ENCODE measurements around the gene USP36.
"Not testable (repeated sequence)": the region's sequence is repeated elsewhere in the genome, so short reads cannot be mapped to it uniquely, and the experiment has no call there.

Gene USP36

DNA sequence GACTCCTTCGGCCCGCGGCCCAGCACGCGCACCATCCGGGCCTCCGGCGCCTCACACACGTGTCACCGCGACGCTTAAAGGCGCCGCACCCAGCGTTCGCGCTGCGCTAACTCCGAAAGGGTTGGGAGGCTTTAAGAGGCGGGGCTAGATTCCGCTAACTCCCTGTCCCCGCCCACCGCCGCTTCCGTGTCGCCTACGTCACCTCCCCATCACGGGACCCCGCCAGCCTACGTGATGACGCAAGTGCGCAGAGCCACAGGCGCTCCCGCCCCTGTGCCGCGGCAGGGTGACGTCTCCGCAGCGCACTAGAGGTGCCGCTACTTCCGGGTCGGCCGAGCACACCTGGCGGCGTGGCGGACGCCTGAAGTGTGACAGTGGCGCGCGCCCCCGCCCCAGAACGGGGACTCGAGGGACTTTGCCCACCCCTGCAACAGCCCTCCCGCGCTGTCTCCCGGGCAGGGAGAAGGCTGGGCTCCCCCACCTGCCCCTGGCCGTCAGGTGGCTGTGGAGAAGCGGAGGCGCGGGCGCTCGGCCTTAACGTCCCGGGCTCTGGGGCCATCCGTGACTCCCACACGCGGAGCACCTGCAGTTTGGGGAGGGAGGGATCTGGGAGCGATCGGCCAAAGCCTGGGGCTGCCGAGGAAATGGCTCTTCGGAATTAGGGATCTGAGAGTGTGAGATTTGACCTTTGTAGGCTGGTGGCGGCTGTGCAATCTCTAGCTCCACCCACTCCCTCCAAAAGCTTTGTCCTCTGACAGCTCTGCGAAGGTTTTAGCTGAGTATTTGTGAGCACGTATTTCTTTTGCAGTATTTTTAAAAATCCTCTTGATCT is at the start of gene USP36:
Gene USP36 (minus strand): TSS at position 35 of the 832 bp plus-strand sequence. CDS start 4,451 bp downstream, outside the sequence.
- DNase-seq, result peak; percentile 99

DNA sequence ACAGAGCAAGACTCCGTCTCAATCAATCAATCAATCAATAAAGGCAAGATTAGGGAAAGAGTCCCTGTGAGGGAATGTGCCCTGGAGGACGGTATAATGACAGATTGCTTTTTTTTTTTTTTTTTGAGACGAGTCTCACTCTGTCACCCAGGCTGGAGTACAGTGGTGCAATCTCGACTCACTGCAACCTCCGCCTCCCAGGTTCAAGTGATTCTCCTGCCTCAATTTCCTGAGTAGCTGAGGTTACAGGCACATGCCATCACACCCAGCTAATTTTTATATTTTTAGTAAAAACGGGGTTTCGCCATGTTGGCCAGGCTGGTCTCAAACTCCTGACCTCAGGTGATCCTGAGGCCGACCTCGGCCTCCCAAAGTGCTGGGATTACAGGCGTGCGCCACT is 49.5 kb upstream of the USP36 start:
- not testable (repeated sequence) for DNase-seq

DNA sequence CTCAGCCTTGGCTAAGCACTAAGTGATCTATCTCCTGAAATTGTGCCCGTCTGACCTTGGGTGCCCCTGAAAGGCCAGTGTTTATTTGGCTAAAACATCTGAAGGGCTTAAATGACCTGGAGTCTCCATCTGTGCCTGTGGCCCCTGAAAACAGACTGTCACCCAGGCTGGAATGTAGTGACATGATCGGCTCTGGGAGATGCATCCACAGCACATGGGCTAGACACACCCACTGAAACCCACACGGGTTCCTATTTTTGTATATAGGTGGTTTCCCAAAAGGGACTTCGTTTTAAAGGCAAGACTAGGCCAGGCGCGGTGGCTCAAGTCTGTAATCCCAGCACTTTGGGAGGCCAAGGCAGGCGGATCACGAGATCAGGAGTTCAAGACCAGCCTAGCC is 48.9 kb upstream of the USP36 start:
- DNase-seq, result no peak

DNA sequence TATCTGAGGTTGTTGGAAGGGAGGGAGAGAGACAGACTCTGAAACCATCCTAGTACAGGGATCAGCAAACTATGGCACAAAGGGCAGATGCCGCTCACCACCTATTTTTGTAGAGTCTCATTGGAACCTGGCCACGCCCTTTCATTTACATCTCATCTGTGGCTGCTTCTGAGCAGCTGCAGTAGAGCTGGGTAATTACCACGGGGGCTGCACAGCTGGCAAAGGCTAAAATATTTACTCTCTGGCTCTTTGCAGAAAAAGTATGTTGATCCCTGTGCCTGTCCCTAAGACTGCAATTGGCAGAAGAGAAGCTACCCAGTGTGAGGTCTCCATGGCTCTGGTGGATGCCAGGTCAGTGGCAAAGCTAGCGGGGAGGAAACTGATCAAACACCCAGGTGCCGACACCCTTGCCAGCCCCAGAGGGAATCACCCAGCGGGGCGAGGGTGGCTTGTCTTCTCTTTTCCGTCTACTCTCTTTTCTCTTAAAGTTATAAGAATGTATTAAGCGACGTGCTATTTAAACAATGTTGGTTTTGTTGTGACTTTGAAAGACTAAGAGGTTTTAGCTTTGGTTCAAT is 48.4 kb upstream of the USP36 start:
- DNase-seq, result no peak

DNA sequence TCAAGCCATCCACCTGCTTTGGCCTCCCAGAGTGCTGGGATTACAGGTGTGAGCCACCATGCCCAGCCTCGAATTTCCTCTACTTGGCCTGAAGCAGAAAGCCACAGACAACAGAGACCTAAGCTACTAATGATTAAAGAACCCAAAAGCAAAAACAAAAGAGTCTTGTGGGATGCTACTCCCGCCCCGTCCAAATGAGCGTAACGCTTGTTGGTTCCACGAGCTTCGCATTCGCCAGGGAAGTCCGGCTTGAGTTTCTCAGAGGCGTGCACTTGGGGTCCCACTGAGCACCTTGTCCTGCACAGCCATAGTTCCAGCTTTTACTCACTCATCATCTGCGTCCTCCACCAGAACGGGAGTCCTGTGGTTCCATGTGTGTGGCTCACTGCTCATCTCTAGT is 46.3 kb upstream of the USP36 start:
- DNase-seq, result no peak

DNA sequence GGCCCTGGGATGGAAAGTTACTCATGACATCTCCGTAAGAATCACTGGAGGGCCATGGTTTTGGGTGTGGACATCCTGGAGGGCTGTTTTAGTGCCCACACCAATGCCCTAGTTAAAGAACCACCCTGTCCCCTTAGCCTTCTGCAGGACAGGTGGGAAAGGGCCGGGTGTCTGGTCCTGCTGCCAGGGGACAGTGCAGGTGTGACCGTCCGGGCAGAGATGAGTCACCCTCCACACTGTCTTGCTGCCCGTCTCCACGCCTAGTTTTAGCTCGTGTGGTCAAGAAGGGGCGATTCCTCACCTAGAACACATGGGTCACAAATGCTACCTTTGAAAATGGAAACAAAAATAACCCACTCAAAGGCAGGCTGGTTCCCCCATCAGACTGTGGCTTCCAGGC is 45.3 kb upstream of the USP36 start:
- no peak for DNase-seq

DNA sequence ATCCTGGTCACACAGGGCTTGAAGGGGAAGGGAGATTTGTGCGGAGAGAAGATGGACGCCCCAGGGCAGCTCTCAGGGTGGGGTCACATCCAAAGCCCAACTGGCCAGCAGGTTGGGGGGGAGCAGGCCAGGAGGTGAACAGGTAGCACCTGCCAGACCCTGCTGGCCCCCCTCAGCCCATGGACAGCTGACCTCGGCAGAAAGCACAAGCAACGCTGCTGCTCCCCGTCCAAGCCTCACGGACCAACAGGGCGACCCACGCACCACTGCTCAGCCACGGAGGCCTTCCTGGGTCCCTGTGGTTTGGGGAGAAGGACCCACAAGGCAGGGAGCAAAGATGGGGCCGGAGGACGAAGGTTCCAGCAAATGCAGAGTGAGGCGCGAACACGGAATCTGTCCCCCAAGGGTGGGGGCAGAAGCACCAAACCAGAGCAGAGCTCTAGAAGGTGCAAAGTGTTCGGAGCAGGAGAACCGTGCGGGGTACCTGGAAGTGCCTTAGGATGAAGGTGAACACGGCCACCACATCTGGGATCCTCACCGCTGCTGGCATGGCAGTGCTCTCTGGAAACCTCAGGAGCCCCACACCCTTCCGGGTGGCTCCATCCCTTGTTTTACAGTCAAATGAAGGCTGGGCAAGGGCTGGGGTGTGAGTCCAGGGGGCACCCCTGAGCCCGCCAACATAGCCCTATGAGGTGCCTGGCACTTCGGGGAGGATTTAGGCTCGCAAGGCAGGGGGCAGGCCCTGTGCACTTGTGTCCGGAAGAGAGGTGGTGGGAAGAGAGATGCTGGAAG is 44.5 kb upstream of the USP36 start:
- no peak for DNase-seq

DNA sequence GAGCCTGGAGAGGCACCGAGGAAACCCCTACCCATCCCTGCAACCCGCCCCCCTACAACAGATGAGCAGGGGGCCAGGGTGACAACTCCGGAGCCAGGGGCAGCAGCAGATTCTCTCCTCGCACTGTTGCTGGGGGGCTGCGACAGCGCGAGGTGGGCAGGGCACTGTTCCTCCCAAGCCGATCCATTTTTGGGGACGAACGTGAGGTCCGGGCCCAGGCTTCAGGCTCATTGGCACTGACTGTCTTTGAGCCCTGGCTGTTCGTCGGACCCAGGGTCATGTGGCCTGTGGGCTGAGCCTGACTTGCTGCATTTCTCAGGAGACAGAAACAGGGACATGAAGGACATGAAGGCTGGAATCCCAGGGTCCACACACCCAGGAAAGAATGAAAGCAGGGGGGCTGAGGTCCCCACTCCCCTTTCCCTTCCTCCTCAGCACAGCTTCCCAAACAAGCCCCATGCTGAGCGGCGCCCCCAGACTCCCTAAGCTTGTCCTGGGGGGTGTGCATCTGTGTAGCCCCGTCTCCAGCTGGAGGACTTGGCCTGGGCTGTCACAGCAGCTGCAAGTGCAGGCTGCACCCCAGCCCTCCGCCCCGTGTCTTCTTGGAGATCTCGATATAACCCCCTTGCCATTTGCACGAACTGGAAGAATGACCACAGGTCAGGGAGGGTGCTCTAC is 43.7 kb upstream of the USP36 start:
- DNase-seq, result no peak

DNA sequence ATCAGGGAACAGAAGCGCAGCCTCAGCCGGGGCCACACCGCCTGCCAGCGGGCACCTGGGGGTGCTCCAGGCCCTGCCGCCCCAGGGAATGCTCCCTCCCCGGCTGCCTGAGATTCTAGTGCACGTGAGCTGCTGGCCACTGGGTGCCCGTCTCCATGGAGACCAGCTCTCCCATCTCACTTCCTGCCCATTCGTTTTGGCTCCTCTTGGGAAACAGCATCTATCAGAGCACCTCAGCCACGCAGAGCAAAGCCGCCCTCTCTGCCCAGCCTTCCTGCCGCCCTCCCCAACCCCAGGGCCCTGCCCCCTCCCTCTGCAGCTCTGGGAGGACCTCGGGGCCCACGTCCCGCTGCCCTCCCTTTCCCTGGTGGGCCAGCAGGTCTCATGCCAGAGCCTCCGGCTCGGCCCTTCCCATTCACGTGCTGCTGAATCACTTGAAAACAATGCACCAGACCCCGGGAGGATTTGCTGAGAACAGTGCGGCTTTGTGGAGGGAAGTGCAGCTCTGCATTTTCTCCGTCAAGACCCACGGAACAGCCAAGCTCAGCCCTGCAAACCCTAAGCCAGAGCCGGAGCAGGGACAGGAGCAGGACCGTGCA is 43.0 kb upstream of the USP36 start:
- DNase-seq, result peak; percentile 91

DNA sequence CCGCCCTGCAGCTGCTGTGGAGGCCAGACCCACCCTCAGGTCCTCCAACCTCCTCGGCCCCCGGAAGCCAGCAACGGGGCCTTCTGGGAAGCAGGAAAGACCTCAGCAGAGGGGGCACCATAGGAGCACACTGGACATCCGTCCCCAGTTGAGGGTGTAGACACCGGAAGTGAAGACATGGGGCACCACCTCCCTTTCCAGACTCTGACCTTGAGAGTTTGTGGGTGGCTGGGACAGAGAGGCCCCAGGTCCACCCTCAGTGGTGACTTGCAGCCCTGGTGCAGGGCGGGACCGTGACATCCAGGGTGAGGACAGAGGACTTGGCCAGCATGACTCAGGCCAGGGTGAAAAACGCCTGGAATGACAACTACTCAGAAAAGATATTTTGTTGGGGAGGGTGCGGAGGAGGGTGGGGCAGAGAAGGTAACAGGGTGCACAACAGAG is 42.5 kb upstream of the USP36 start:
- DNase-seq, result peak; percentile 85

DNA sequence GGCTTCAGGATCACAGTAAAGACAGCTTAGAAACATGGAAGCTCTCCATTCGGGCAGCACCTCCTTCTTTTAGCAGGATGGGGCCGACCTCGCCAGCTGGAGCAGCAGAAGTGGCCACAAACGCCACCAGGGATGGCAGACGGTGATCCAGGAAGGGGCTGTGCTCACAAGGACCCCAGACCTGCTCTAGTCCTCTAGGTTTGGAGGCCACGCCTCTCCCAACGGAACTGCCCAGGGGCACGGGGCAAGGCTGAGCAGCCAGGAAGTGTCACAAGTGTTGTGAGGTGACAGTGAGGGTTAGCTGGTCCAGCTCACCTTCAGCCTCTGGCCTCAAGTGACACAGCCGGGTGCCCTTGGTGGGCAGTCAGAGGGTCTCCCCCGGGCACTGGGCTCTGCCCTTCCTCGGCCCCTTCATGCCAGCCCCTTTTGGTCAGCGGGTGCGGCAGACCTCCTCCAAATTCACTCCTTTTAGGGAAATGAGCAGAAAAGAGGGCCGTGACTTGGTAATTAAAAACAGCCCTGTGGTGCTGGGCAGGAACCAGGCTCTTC is 42.0 kb upstream of the USP36 start:
- DNase-seq, result no peak

DNA sequence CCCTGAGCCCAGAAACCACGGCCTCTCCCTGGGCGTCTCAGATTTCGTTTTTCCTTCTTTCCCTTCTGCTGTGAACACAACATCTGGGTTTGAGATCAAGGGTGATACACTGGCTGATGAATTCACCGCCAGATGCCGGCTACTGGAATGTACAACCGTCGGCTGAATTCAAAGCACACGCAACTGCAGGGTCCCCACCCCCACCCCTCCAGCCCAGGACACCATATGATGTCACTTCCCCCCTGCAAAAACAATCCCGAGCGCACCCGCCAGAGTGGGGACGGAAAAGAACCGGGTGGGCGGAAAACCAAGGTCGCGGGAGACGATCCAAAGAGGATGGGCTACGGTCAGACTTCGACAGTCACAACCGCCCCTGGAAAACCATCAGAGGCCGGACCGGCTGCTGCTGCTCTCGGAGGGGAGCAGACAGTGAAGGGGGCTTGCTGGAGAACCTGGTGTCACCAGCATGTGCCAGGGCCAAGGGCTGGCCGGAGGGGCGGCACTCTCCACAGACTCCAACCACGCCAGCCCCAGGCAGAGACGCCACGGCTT is 39.1 kb upstream of the USP36 start:
- peak; percentile 98 for DNase-seq

DNA sequence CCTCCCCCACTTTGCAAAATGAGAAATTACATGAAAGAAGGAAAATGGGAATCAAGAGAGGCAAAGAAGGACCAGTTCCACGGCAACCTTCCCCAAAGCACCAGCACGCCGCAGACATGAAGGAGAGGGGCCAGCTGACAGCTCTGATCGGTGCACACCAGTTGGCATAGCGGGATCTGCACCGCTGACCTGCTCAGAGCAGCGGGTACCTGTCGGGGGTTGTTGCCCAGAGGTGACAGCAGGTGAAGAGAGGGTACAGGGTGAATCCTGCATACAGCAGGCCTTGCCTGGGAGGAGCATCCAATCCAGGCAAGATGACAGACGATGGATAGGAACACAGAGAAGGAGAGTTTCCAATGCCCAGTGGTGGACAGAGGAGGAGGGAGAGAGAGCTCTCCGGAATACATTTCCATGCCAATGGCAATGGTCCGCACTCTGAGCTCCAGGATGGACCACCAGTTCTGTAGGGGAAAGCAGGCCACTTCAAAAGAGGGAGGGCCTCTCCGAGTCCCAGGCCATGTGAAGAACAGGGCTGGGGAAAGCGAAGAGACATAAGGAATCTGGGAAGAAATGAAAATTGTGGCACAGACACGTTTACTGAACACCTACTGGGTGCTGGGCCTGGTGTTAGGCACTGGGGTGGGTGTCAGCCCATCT is 38.4 kb upstream of the USP36 start:
- no peak for DNase-seq

DNA sequence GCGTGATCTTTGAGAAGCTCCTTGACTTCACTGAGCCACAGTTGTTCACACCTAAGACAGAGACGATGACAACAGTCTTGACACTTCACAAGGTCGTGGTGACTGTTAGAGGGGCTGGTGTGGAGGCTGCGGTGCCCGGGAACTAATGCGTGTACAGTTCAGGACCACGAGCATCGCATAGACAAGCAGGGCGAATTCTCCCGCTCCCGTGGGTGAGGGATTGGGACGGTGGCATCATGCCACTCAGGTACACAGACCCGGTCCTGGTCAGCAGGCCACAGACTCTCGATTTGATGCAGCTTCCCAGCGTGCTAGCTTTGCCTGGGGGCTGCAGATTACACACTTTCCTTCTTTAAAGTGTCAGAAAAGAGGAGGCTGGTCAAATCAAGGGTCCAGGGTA is 37.6 kb upstream of the USP36 start:
- no peak for DNase-seq

DNA sequence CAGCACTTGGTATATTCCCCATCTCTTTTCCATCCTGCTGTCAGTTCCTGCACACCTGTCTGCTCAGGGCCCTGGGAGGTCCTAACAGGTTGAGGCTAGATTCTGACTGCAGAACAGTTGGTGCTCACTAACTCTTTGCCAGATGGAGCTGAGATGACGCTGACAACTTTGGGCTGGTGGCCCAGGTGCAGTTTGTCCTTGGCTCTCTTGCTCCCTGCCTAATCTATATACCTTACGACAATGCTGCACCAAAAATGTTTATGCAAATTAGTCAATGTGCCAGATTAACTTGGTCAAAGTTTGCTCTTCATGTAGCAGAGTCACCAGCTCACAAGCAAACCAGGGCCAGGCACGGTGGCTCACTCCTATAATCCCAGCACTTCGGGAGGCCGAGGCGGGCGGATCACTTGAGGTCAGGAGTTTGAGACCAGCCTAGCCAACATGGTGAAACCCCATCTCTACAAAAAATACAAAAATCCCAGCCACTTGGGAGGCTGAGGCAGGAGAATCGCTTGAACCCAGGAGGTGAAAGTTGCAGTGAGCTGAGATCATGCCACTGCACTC is 36.4 kb upstream of the USP36 start:
- not testable (repeated sequence) for DNase-seq

DNA sequence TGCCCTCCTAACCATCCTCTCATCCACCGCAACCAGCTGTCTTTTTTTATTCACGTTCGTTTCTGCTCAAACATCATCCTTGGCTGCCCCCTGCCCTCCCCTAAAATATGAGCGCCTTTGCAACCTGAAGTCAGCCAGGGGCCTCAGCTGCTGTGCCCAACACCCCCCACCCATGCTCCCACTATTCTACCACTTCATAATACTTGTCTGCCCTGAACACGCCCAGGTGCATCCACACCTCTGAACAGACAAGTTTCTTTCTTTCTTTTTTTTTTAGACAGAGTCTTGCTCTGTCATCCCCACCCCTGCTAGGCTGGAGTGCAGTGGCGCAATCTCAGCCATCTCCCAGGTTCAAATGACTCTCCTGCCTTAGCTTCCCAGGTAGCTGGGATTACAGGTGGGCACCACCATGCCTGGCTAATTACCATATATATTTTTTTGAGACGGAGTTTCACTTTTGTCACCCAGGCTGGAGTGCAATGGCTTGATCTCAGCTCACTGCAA is 35.5 kb upstream of the USP36 start:
- no peak for DNase-seq

DNA sequence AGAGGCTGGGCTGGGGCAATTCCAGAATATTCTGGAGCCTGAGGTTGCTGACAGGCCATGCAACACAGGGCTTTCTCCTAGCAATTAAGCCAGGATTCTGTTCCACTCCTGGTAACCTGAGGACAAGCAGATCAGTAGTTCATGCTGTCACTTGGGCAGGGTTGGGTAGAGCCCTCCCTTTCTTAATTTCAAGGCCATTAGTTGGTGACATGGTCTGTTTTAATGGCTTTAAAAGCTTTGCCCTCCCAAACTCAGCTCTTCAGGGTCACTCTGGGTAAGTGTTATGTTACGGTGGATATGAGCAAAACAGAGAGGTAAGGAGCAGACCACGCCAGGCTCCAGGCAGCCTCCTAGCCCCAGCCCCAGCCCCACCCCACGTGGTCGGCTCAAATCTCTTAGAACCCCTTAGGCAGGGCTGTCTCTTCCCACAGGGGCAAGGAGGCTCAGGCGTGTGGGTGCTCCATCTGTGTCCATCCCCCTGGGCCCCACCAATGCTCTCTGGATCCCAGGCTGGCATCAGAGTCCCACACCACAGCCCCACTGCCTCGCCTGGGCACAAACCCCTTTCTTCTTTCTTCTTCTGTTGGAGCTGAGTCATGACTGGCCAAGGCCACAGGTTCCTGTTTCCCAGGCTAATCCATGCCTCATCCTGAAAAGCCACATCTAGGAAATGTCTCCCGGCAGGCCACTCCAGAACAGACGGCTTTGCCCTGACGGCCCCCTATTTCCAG is 34.9 kb upstream of the USP36 start:
- DNase-seq, result peak; percentile 44

DNA sequence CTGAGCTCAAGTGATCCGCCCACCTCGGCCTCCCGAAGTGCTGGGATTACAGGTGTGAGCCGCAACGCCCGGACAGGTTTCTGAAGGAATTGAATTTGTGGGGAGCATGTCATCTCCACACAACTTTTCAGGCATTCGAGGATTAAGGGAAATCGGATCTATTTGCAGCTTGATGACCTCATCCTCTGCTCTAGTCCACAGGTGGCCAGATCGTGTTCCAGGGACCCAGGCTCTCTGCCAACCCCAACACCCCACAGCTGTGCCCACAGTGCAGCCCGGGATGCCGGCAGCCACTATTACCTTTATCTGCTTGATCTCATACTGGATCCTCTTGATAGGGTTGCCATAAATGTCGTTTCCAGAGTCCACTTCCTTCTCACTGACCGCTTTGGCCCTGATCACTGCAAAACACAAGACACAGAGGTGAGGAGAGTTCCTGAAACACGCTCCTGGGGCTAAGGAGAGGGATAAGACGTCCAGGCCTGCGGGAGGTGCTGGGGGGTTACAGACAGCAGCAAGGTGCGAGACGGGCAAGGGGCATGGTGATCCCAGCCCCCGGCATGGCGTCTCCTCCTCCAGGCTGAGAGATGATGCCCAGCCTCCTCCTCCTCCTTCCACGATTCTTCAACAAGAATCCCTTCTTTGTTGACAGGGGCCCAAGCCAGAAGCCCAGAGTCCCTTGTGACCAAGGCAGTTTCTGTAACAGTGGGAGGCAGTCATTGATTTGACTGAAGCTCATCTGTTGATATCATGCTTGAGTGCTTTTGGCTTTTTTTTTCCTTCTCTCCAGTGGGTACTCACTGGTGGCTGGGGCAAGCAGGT is 33.1 kb upstream of the USP36 start:
- peak; percentile 49 for DNase-seq

DNA sequence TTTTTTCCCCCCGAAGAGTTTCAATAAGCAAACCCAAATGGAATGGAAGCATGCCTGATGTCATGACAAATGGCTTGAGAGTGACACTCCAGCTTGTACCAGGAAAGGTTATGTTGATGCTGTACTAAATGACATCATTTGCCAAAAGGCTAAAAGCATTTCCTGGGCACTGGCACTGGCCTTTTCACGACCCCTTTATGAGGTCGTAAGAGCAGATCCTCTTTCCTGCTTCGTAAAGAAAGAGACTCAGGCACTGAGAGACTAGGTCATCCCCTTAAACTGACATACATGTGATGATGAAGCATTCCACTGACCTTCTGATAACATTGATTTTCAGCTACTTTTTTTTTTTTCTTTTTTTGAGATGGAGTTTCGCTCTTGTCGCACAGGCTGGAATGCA is 31.9 kb upstream of the USP36 start:
- DNase-seq, result no peak

Data from HCEC 1CT (cell line).